ENCODE measurements around the gene RAP2A.

RAP2A gene

DNA sequence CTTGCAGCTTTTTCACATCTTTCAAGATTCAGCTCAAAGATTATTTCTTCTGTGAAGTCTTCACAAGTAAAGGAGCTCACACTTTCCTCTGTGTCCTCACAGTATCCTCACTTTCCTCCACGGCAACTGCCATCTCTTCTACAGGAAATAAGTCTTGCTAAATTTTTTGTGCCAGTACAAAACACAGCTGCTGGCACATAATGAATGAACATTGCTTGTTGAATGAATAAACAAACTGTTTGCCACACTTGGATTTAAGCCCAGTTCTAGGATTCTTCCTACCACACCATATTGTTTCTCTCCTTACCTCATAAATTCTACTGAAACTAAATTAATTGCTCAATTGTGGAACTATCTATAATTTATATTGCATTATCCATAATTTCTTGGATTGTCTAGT lies 59.5 kb downstream of the RAP2A start:
- no peak overlapping the region for H3K4me3 ChIP-seq (ENCODE audit: low read depth, low read length)
- TF ChIP-seq, protein P1, sequence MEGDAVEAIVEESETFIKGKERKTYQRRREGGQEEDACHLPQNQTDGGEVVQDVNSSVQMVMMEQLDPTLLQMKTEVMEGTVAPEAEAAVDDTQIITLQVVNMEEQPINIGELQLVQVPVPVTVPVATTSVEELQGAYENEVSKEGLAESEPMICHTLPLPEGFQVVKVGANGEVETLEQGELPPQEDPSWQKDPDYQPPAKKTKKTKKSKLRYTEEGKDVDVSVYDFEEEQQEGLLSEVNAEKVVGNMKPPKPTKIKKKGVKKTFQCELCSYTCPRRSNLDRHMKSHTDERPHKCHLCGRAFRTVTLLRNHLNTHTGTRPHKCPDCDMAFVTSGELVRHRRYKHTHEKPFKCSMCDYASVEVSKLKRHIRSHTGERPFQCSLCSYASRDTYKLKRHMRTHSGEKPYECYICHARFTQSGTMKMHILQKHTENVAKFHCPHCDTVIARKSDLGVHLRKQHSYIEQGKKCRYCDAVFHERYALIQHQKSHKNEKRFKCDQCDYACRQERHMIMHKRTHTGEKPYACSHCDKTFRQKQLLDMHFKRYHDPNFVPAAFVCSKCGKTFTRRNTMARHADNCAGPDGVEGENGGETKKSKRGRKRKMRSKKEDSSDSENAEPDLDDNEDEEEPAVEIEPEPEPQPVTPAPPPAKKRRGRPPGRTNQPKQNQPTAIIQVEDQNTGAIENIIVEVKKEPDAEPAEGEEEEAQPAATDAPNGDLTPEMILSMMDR (IDR thresholded peaks at IDR 0.05; ENCODE audit: low read depth, low read length) = no peak

DNA sequence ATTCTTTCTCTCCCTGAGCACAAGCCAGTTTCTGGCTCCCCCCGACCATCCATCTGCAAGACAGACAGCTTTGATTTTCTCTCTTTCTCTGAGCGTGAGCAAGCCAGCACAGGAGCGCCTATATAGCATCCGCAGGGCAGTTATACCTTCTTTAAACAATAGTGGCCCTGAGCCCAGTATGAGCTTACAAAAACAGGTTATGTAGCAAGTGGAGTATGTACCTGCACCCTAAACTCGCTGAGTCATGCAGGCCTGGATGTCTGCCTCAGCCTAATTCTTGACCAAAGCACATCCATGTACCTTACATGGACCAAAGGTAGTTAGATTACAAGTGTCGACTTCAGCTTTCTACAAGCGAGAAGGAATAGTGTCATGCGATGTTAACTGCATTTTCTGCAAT lies 61.7 kb downstream of the RAP2A start:
- no peak overlapping the region for H3K4me3 ChIP-seq (ENCODE audit: low read depth, low read length)
- TF ChIP-seq, protein P1 (IDR thresholded peaks at IDR 0.05; ENCODE audit: low read depth, low read length) = no peak

DNA sequence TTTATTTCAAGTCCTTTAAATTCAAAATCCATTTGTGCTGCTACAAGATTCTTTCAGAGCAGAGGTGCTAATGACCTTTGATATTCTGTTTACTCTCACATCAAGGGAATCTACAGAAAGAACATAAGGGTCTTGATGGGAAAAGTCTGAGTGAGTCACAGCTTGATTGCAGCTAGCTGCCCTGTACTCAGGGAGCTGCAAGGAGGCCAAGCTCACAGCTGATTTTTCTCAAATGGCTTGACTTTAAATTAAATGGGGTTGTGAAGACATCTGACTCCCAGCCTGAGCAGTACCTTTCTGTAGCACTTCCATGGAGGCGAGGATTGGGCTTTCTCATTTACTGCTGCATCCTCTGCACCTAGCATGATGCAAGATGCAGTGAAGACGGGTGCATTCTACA lies 62.5 kb downstream of the RAP2A start:
- TF ChIP-seq, protein P1 (IDR thresholded peaks at IDR 0.05; ENCODE audit: low read depth, low read length) = no peak
- H3K4me3 ChIP-seq (ENCODE audit: low read depth, low read length) = no peak overlapping the region

DNA sequence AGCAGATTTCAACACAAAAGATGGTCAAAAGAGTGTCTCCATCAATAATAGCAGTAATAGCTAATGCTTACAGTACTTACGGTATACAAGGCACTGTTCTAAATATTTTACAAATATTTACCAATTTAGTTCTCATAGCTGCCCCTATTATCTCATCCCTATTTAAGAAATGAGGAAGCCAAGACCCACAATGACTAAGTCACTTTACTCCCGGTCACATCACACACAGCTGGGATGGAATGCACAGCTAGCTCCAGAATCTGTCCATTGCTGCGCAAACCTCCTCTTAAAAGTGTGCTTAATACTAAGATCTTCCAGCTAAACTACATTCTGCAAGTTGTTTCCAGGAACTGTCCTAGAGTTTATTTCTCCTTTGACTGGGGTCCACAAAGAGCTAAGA lies 63.4 kb downstream of the RAP2A start:
- TF ChIP-seq, protein P1 (IDR thresholded peaks at IDR 0.05; ENCODE audit: low read depth, low read length) = no peak

DNA sequence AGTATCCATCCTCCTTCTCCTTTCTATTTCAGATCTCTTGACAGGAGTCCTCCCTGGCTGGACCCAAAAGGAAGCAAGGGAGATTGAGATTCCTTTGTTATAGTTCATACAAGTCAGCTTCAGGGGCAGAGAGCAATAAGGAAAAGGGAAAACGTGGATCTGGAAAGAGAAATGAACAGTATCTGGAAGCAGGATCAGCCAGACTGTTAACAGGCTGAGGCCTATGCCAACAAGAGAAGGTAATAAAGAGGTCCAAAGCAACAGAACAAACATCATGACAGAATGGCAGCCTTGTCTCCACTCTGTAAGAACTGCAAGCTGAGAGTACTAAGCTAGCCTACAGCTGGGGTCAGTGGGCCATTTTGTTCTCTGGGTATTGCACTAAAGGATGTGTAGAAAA lies 64.5 kb downstream of the RAP2A start:
- TF ChIP-seq, protein P1 (IDR thresholded peaks at IDR 0.05; ENCODE audit: low read depth, low read length) = no peak
- no peak overlapping the region for H3K4me3 ChIP-seq (ENCODE audit: low read depth, low read length)

More for the DNA sequence above, 63.4 kb downstream of the RAP2A start:
- no peak overlapping the region for H3K4me3 ChIP-seq (ENCODE audit: low read depth, low read length)

DNA sequence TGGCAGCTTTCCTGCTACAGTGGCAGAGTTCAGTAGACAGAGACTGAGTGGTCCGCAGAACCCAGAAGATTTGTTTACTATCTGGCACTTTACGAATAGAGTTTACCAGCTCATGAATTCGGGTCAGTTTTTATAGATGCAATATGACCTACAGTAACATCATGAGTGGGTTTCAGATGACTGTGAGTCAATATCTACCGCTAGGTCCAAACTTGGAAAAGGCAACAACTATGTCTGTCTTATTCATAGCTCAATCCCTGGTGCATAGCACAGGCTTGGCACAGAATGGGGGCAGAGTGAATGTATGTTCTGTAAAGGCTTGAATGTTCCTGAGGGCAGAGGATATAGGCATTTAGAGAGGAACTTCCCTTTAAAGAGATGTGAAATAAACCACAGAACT lies 65.2 kb downstream of the RAP2A start:
- TF ChIP-seq, protein P1 (IDR thresholded peaks at IDR 0.05; ENCODE audit: low read depth, low read length) = no peak
- no peak overlapping the region for H3K4me3 ChIP-seq (ENCODE audit: low read depth, low read length)

DNA sequence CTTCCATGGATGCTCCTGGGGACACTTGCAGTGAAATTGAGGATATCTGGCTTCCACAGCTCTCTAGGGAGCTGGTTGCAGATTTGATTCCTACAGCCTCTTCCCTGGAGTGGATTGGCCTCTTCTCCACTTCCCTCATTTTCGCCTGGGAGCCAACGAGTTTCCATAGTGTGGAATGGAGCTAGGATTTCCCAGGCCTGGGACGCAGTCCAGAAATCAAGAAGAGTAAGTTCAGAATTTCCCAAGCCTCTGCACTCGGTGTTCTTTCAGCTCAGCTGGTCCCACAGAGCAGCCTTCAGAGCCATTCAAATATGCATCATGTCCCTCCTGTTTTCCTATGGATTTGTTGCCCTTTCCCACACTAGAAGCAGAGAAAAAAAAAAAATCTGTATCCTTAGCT lies 68.2 kb downstream of the RAP2A start:
- H3K4me3 ChIP-seq (ENCODE audit: low read depth, low read length) = no peak overlapping the region

More for the DNA sequence above, 68.2 kb downstream of the RAP2A start:
- TF ChIP-seq, protein P1 (IDR thresholded peaks at IDR 0.05; ENCODE audit: low read depth, low read length) = no peak

All from WI38 (cell line).